GM12873 (cell line): ENCODE data around the gene TTL.

Source experiments
- CTCF ChIP-seq: IDR thresholded peaks from 2 replicates; pipeline ENCODE4 v1.5.1; 2012; ENCODE audit warnings: low read depth, mild to moderate bottlenecking, moderate library complexity, low read length, control low read depth; ENCODE audit not compliant: insufficient read depth; ENCODE audit errors: missing control alignments

The TTL gene

GRCh38 chr2:112547333-112547732 lies 65.4 kb downstream of the TTL start:
- no peak for TF ChIP-seq CTCF

GRCh38 chr2:112548980-112549379 lies 67.0 kb downstream of the TTL start:
- no peak for TF ChIP-seq CTCF

- no peak for TF ChIP-seq CTCF
These were observed 84.1 kb downstream of the TTL start for GRCh38 chr2:112566104-112566503.

- no peak for TF ChIP-seq CTCF
These were observed 90.0 kb downstream of the TTL start for GRCh38 chr2:112572005-112572404.

GRCh38 chr2:112577756-112578155 lies 95.8 kb downstream of the TTL start:
- no peak for TF ChIP-seq CTCF

GRCh38 chr2:112579241-112579640 lies 97.3 kb downstream of the TTL start:
- no peak for TF ChIP-seq CTCF

GRCh38 chr2:112580084-112580483 lies 98.1 kb downstream of the TTL start:
- no peak for TF ChIP-seq CTCF
